HG03039 (cell line): ENCODE data around the gene PEX7.
"Not testable (repeated sequence)": the region's sequence is repeated elsewhere in the genome, so short reads cannot be mapped to it uniquely, and the experiment has no call there.

Experiments
- ATAC-seq: cut with Tn5 transposase; IDR thresholded peaks from one replicate; pipeline ENCODE4 v1.9.1; 2021; ENCODE audit warnings: mild to moderate bottlenecking, moderate library complexity; ENCODE audit not compliant: unreplicated experiment

Gene PEX7

GRCh38 chr6:136790411-136791295 lies 31.7 kb upstream of the PEX7 start:
- no peak for ATAC-seq

DNA sequence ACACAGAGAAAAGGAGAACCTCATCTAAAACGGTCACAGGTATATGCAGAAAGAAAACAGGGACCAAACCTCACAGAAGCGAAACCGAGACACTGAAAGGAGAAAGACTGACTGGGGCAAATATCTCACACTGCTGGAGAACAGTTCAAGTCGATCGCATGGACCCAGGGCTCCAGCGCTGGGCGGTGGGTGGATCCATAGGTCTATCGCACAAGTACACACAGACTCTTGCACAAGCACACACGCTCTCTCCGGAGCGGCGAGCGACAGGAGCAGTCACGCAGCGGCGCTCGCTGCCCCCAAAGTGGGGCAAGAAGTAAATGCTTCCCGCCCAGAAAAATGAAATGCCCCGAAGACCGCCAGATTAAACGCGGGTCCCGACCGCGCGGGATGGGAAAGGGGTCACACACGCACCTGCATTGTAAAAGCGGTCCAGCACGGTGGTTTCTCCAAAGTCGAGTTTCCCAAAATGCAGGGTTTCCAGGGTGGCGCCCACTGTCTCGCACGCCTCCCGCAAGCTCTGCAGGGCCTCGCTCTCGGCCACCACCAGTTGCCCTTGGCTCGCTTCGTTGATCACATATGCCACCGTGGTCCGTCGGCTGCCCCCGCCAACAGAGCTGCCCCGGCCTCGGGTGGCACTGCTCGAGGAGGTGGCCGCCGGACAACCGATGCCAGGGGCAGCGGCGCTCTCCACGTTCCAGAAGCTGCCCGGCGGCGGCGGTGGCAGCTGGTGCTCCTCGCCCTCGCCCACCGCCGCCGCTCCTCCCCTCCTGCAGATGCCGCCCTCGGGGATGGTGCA lies 30.9 kb upstream of the PEX7 start:
- peak; percentile 28 for ATAC-seq

GRCh38 chr6:136792095-136792409 lies 30.3 kb upstream of the PEX7 start:
- no peak for ATAC-seq

- ATAC-seq: peak; percentile 64
Observed at GRCh38 chr6:136792410-136793262, 29.8 kb upstream of the PEX7 start, which contains the start of gene MAP3K5. TSS of gene MAP3K5 (minus strand) at chr6:136792477. CDS start at chr6:136792157, 320 bp downstream.

DNA sequence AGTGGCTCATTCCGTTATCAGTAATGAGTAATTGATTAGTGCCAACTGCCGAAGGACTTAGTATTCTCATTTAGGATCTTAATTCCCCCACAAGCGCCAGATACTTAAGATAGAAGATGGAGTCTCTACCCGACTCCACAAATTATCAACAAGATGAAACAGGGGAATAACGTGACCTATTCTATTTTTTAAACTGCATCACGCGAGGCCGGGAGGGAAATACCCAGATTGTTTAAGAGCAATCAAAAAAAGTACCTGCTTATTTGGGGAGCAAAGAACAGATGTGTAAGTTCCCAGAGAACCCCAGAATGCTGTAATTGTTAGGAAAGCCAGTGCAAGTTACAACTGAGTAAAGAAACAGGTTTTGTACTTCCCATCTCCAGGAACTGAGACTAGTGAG lies 29.0 kb upstream of the PEX7 start:
- ATAC-seq: no peak

GRCh38 chr6:136795386-136795785 lies 27.0 kb upstream of the PEX7 start:
- ATAC-seq: no peak

- no peak for ATAC-seq
Observed at GRCh38 chr6:136795996-136796395, 26.4 kb upstream of the PEX7 start.

DNA sequence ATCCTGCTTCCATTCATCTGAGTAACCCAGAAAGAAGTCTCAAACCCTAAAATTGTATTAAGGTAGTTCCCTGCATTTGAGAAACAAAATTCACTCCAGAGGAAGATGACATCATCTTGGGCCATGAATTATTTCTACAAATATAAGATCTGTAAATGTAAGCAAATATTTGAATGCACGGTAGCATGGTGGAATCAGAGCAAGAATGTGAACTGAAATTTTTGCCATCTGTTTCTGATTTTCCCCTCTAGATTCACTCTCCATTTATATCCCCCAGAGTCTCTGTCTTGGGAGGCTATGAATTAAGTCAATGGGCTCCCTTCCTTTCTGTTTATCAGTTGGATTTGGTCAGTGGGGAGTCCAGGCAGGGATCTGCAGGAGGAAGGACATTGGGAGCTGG lies 24.3 kb upstream of the PEX7 start:
- no peak for ATAC-seq

- ATAC-seq: no peak
Observed at GRCh38 chr6:136801581-136801980, 20.8 kb upstream of the PEX7 start.

DNA sequence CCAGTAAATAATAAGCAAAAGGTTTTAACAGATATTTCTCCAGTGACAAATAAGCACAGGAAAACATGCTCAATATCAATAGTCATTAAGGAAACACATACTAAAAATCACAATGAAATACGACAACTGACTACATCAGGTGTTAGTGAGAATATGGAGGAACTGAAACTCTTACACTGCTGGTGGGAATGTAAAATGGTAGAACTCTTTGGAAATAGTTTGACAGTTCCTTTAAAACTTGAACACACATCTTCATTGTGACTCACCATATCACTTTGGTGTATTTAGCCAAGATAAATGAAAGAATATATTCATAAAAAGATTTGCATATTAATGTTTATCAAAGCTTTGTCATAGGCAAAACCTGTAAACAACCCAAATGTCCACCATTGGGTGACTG lies 18.8 kb upstream of the PEX7 start:
- no peak for ATAC-seq

- ATAC-seq: no peak
Observed at GRCh38 chr6:136809091-136809860, 13.1 kb upstream of the PEX7 start.

- no peak for ATAC-seq
Observed at GRCh38 chr6:136811272-136811671, 11.1 kb upstream of the PEX7 start.

- no peak for ATAC-seq
Observed at GRCh38 chr6:136812174-136812573, 10.2 kb upstream of the PEX7 start.

DNA sequence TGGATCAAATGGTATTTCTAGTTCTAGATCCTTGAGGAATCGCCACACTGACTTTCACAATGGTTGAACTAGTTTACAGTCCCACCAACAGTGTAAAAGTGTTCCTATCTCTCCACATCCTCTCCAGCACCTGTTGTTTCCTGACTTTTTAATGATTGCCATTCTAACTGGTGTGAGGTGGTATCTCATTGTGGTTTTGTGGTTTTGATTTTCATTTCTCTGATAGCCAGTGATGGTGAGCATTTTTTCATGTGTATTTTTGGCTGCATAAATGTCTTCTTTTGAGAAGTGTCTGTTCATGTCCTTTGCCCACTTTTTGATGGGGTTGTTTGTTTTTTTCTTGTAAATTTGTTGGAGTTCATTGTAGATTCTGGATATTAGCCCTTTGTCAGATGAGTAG lies 6.8 kb upstream of the PEX7 start:
- ATAC-seq: not testable (repeated sequence)

- no peak for ATAC-seq
Observed at GRCh38 chr6:136816656-136817055, 5.7 kb upstream of the PEX7 start.

GRCh38 chr6:136820561-136820960 lies 1.8 kb upstream of the PEX7 start:
- no peak for ATAC-seq

DNA sequence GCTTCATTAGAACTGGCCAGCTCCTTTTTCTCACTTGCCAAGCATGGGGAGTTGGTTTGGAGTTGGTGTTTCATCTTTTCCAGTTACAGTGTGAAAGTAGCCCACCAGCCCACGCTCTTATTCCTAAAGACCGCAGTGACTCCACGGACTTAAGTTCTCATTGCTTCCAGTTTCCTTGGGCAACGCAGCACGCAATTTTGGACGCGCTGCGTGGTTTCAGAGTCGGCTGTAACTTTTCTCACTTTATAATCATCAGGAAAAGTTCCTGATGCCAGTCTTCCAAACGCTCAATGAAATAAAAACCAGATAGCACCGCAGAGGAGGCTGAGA lies 381 bp upstream of the PEX7 start:
- no peak for ATAC-seq

DNA sequence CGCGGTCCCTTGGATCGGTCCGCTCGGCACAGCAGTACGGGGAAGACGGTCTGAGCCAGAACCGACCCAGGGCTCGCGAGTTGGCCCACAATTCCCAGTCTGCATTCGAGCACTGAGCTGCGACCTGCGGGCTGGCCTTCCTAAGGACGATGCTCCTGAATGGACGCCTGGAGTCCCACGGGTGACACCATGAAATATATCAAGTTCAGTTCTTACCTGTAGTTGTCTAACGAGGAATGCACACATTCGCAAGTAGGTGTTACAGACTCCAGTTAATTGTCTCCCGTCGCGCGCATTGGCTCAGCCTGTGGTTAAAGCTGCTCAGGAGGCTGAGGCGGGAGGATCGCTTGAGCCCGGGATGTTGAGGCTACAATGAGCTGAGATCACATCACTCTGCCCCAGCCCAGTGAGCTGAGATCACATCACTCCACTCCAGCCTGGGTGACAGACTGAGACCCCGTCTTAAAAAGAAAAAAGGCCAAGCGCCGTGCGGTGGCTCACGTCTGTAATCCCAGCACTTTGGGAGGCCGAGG lies 802 bp downstream of the PEX7 start:
- ATAC-seq: no peak

DNA sequence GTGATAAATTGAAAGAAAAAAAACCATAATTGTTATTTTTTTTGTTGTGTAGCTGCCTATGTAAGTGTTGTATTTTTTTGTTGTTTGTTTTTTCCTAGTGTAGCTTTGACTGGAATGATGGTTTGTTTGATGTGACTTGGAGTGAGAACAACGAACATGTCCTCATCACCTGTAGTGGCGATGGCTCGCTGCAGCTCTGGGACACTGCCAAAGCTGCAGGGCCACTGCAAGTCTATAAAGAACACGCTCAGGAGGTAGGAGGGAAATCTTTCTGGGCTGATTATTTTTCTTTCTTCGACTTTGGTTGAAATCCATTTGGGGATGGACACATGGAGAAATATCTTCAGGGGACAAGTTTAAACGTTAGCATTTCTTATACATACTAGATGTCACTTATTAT lies 3.8 kb downstream of the PEX7 start:
- no peak for ATAC-seq

GRCh38 chr6:136831873-136832562 lies 9.6 kb downstream of the PEX7 start:
- no peak for ATAC-seq
